KG1 (cell line): Measurements from ENCODE around the gene DTD1.

Experiments used
- DNase-seq: peaks from one replicate; lab custom pipeline; 2025; lab: John Stamatoyannopoulos, UW

Gene DTD1

DNA sequence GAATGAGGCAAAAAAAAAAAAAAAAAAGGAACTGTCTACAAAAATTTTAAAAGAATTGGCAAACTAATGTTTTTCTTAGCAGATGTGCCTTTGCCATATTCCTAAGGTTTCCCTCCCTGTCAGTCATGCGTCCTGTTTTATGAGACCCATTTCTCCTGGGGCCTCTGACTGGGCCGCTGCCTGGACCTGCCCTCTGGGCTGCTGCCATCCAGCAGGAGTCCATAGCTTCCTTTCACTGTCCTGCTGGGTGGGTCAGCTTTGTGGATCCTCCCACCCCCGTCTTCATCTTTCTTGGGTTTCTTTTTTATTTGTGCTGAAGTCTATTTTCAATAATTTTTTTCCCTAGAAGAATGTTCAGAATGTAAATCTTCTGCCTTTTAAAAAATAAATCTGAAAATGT, 114.9 kb downstream of the DTD1 start:
- no peak for DNase-seq

DNA sequence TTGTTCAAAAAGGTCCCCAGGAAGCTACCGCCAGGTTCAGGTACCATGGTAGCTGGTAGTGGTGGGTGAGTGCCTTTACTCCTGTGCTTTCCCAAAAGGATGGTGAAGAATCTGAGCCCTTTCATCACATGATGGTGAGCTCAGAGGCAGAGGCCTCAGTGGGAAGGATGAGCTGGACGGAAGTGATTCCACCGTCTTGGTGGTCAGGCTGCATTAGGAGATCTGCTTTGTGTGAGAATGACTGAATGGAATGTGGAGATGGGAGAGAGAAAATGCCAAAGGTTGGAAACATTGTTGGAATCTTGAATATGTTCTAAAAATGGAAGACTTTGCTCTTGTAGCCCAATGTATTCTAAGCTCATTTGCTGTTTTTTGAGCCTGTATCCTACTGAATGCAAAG, 117.6 kb downstream of the DTD1 start:
- no peak for DNase-seq

DNA sequence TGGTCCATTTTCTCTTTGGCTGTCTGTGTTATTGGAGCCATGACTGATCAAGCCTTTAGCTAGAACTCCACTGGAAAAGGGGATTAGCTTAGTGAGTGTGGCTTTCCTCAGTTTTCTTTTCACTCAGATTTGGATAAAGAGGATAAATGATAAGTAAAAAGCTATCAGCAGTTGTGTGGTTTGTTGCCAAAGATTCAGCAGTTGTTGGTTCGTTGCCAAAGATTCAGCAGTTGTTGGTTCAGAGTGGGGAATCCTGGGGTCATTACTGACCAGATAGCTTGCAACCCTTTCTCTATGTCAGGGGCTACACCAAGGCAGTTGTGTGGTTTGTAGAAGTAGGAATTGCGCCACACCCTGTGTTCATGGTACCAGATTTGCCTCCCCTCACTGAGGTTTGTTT, 118.1 kb downstream of the DTD1 start:
- DNase-seq = no peak

DNA sequence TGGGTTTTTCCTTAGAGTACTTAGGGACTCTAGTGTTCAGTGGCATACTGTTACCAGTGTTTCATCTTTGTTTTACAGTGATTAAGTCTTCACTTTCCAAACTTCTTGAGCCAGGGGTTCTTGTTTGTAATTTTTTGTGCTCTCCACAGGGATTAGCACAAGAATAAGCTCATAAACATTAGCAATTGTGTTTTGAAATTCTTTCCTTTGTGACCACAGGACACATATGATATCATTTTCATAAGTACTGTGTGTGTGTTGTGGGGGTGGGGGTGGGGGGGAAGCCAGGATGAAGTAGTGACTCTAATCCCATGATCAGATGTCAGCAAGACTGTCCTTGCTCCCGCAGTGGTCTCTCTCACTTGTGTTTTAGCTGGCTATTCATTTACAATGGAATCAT, 124.3 kb downstream of the DTD1 start:
- no peak for DNase-seq

DNA sequence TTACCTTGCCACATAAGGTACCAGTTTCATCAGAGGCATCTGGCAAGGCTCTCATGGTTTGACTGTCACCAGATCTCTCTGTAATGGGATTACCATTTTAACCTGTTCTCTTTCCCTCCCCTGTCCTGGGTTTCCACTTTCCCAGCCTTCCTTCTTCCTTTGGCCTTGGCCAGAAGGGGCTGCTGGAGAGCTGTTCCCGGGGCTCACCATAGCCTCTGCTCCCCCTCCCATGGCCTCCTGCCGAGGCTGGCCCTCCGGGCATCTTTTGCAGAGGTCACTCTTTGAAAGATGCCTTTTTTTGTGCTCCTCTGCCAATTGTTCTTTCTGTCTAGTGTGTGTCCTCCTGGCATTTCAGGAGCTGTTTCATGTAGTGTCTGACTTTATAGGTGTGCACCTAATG, 125.0 kb downstream of the DTD1 start:
- no peak for DNase-seq

DNA sequence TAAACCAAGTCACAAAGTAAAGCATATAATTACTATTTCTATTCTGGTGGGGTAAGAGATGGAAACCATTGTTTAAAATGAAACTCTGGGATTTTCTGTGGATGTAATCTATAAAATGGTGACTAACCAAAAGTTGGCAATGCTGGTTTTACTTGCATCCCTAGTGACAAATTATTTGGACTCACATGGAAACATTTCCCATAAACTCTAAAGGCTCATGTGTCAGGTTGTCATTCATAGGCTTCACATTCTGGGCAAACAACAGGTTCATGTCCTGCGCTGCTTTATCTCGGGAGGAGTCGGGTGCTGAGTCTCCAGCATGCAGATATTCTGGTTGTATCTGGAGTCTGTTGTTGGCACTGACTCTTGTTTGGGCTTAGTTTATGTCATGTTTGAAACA, 127.7 kb downstream of the DTD1 start:
- no peak for DNase-seq

DNA sequence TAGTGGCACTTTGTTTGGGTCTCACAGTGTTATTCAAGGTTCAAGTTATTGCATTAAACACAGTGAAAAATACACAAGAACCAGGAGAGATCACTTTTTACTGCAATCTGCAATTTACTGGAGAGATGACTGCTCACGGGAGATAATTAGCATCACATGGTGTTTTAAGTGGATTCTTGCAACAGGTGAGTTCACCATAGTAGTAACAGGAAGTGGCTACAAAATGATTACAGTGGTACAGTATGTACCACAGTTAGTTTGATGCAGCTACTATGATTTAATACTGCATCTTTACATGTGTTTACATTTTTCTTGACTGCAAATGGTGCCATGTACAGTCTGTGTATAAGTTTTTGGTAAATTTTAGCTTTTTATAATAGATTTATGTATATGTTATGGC, 129.2 kb downstream of the DTD1 start:
- no peak for DNase-seq

DNA sequence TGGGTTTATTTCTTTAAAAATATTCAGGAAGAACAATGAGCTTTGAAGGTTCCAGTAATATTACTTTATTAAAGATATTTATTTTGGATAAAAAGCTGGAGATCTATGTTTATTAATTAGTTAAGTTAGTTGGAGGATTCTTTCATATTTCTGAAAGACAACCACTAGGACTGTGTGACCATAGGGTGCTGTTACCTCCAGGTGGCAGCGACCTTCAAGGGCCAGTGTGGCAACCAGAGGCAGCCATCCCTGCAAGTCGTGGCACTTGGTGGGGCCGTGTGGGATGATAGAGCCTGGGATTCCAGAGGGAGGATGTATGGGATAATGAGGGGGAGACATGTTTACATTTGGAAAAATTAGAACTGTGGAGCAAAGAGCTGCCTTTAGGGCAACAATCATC, 130.3 kb downstream of the DTD1 start:
- DNase-seq = no peak

DNA sequence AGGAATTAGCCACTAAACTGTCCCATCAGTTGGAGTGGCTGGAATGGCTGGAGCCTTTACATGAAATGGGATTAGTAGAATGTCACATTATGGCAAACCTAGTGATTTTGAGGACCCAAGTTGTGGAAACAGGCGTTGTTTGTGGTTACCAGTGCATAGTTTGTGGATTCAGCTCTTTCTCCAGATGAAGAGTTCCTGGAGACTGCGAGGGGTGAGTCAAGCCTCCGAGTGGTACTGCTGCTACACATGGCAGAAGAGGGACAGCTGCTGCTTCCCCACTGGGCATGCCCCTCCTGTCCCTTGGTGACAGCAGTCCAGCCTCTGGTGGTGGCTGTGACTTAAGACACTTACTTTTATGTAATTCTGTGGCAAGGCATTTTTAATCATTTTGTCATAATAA, 131.6 kb downstream of the DTD1 start:
- no peak for DNase-seq

DNA sequence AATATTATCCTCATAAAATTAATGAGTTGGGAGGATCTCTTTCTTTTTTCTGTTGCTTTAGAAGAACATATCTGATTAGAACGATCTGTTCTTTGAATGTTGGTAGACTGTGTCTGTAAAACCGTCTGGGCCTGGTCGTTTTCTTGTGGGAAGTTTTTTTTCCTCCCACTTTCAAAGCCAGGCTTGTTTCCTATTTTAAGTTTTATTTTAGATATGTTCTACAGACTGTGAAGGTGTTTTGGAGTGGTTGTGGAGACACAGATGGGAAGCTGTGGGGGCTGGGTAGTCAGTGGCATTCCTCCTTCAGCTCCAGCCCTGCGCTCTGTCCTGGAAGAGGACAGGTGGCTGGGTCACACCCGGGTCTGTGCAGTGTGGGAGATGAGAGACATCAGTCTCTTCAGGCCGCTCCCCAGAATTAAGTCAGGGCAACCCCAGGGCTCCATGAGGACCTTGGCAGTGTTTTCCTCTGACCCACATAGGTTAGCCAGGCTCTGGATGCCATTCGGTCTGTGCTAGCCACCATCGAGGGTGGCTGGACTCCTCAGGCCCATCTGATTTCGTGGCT, 133.8 kb downstream of the DTD1 start:
- DNase-seq = no peak

DNA sequence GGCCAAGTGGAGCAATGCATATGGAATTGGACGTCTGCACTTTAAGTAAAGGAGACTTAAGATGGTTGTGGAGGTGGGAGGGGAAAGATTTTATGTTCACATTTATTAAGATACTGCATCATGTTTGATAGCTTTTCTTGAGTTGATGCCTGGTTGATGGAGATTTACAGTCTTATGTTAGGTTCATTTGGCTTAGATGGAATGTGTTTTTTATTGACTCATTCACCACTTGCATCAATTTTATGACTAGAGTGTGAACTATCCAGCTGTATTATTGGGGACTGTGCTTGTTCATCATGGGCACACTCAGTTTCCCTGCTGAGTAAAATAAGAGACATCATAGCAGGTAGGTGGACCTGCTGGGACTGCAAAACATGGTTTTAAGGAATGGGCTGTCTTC, 134.5 kb downstream of the DTD1 start:
- DNase-seq = no peak

DNA sequence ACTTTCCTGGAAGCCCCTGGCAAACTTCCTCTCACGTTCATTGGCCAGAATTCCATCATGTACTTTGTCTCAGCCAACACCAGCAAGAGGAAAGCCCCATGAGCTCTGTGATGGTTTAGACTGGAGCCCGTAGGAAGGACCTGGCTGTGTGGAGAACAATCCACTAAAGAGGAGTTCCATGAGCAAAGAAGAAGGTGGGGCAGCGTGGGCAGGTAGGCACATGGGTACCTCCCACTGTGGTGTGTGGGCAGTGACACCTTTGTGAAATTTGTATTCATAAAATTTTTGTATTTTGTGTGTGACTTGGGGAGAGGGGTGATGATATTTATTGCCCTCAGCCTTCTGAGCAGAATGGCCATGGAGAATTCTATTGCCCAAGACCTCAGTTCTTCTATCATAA, 136.2 kb downstream of the DTD1 start:
- DNase-seq = no peak

DNA sequence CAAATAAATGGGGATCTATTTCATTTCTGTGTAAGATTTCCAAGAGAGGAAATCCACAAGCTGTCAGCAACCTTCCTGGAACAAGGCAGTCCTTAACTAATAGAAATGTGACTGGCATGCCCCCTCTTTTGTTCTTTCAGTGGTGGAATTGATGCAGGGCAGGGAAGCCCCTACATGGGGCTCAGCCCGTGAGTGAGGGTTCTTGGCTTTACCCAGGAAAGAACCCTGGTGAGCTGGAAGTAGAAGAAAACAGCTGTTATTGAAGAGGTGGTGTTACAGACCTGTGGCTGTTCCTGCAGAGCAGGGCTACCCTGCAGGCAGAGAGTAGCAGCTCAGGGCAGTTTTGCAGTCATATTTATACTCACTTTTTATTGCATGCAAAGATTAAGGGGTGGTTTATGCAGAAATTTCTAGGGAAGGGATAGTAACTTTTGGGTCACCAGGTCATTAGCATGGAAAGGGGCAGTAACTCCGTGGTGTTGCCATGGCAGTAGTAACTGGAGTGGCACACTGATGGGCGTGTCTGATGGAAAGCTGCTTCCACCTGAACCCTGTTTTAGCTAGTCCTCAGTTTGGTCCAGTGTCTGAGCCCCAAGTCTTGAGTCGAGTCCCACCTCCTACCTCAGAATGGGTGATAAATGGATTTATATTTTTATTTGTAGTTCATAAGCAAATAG, 137.1 kb downstream of the DTD1 start:
- DNase-seq = no peak

DNA sequence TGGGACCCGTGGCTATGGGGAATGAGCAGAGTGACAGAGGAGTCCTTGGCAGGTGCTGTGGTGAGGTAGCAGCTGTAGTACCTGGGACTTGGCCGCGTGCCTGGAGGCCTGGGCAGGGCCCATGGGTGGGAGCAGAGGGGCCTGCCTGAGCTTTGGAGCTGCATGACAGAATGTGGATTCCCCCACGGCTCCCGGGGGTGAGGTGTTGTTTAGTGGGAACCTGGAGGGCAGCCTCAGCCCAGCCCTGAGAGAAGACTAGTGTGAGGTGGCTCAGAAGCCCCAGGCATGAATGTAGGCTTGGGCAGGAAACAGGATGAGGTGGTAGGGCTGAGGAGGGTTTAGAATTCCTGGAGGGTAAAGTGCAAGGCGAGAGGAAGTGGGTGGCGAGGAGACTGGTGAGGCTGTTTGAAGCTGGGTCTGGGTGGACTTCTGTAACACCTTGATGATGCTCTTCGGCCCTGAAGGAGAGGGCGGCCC, 139.2 kb downstream of the DTD1 start:
- no peak for DNase-seq

DNA sequence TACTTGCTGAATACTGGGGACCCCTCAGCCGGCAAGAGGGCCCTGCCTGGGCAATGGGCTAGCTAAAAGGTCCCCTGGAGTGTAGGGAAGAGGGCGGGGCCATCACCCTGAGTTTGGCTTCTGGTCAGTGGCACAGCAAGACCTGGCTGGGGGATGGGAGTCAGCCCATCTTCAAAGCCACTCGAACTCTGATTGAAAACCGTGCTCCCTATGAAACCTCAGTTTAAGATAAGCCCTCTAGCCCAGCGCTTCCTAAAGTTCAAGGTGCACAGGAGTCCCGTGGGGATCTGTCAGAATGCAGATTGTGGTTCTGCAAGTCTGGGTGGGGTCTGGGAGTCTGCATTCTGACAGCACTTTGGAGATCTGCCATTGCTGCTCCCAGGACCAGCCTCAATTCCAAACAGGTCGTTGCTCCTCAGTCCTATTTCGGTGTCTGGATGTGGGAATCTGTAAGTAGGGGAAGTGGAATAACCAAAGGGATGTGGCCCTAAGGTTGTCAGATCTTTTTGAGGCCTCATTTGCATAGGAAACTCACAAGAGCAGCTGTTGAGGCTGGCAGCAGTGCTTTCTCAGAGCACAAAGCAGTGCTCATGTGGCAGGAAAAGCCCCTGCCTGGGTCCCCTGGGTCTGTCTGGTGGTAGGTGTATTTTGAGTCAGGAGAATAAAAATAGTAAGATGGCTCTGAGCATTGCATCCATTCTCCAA, 140.5 kb downstream of the DTD1 start:
- no peak for DNase-seq

DNA sequence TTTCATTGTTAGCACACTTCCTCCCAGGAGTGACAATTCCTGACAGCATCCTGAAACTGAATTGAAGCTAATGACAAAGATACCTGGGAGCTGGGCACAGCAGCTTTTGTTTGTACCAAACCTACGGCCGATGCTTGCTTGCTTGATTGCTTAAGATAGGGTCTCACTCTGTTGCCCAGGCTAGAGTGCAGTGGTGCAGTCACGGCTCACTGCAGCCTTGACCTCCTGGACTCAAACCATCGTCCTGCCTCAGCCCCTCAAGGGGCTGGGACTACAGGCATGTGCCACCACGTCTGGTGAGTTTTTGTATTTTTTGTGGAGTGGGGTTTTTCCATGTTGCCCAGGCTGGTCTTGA, 141.0 kb downstream of the DTD1 start:
- no peak for DNase-seq

DNA sequence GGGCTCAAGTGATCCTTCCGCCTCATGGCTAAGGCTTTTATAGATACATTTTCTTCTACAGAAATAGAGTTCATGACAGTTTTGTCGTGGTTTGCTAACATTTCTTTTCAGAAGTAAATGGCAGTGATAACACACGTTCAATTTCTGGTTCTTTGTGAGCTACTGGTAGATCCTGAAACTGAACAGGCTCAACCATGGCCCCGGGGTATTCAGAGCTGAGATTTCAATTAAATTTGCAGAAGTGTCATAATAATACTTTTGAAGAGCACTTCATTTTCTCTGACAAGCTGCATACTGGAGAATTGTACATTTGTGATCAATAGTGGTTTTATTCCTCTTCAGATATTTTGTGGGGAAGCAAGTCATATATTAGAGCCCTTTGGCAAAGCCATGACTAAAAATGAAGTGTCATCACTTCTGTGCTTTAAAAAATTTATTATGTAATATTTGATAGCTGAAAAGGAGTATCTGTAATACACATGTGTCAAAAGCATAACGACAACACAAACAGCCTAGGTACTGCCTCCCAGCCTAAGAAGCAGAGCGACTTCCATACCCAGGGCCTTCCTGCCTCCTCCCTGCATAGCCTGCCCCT, 141.5 kb downstream of the DTD1 start:
- DNase-seq = no peak

DNA sequence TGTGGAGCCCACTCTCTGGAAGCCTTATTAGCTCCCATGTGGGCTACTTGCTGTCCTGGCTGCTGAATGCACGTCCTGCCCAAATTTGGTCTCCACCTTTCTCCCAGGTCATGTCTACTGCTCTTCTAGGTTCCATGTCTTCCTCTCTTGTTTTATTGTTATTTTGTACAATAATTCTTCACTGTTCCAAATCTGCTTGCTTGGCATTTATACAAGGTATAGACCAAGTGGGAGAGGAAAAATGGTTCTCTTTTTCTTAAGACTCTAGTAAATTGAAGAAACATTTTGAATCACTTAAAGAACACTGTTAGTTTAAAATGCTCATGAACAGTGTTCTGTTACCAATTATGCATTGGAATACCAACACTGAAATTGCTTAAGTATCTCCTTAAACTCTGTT, 144.1 kb downstream of the DTD1 start:
- DNase-seq = no peak

DNA sequence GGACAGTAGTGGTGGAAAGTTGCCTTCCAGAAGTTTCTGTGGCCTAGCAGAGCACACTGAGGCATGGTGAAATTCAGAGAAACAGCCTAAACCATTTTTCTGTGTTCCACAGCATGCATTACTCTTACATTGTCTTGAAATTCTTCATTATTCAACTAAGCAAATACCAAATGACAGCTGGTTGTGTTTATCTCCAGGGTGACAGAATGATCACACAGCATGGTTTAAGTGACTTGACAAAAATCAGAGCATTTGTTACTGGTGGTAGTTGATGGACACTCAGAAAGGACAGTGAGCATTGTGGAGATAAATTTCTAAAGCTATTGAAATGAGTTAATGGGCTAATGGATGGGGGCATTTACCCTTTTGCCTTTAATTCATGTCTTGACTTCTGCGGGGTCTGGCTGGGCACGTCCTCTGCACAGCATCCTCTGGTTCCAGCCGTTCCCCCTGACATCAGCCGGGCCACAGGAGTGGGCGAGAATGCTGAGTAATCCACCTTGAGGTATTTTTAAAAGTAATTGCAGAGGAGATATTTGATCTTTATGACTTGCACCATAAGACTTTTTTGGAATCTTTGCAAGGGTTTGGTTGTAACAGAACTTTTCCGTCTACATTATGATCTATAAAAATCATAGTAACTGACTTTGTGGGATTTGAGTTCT, 146.8 kb downstream of the DTD1 start:
- DNase-seq = no peak

DNA sequence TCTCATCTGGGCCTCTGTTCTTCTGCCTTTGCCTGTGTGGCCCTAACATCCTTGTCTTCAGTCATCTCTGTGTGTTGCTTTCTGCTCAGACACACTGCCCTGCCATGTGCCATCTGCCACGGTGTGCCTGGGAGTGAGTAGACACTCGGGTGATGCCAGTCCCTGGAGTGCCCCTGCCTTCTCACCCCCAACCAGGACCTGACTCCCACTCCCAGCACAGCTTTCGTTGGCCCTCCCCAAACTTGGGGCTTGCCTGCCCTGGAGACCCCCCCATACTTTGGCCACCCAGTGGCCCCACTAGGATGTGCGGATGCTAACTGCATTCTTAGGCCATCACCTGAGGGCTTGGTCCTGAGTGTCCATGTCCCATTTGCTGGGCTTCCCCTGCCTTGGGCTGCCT, 149.3 kb downstream of the DTD1 start:
- no peak for DNase-seq

DNA sequence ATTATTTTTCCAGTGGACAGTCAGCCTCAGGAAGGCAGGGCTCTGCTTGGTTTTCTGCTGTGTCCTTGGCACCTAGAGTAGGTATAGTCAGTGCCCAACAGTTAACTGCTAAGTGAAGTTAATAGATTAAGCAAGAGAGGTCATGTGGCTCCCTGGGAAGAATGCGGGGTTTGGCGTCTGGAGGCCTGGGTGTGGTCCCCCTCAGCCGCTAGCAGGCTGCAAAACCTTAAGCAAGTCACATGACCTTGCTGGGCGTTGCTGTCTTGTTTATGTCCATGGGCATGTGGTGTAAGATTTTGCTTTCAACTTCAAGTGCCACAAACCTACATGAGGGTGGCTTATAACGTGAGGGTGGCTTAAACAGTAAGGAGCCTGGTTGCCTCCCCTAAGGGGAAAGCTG, 150.2 kb downstream of the DTD1 start:
- DNase-seq = no peak

DNA sequence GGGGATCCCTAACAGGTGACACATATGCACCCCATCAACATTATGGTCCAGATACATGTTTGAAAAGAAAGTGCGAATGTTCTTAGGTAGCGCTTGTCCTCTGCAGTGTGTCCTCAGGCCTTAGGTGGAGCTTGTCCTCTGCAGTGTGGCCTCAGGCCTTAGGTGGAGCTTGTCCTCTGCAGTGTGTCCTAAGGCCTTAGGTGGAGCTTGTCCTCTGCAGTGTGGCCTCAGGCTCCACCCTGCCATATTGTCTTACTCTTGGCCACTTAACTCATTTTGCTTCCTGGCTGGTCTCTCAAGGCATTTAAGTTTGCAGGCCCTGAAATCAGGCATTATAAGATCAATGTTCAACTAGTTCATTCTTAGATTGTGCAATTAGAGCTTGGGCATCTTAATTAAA, 151.0 kb downstream of the DTD1 start:
- DNase-seq = no peak

DNA sequence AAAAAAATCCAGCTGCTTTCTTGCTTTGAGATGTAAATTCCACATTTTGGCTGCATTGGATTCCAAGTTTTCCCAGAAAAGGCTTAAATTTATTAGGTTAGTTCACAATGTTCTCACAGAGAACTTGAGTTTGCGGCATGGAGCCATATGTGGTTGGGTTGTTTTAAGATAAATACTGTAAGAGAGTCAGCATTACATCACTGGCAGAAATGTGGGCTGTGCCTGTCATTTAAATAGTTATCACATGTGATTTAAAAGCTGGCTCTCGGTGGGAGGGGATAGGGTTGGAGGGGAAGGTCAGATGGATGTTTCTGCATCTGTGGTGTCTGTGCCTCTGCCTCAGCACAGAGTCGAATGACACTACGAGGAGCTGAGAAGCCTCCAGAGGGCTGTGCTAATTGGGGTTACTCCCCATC, 151.9 kb downstream of the DTD1 start:
- no peak for DNase-seq
